Lower leg skin (tissue), 3 donors: ENCODE measurements around the gene DSCAML1.

ENCODE experiments used
- POLR2A ChIP-seq, 2 donors: fragments of 450-650 bp; IDR thresholded peaks; one replicate each; pipeline ENCODE4 v1.6.1; 2016 to 2017; ENCODE audit warnings: antibody characterized with exemption in 2 of 2, mild to moderate bottlenecking in 1 of 2, moderate library complexity in 1 of 2
- TF ChIP-seq, protein P1 (sequence below), 3 donors: fragments of 450-650 bp; IDR thresholded peaks; one replicate each; pipeline ENCODE4 v1.5.1; 2016; ENCODE audit warnings: antibody characterized with exemption in 3 of 3, mild to moderate bottlenecking in 3 of 3, moderate library complexity in 2 of 3

- TF ChIP-seq, protein P1, sequence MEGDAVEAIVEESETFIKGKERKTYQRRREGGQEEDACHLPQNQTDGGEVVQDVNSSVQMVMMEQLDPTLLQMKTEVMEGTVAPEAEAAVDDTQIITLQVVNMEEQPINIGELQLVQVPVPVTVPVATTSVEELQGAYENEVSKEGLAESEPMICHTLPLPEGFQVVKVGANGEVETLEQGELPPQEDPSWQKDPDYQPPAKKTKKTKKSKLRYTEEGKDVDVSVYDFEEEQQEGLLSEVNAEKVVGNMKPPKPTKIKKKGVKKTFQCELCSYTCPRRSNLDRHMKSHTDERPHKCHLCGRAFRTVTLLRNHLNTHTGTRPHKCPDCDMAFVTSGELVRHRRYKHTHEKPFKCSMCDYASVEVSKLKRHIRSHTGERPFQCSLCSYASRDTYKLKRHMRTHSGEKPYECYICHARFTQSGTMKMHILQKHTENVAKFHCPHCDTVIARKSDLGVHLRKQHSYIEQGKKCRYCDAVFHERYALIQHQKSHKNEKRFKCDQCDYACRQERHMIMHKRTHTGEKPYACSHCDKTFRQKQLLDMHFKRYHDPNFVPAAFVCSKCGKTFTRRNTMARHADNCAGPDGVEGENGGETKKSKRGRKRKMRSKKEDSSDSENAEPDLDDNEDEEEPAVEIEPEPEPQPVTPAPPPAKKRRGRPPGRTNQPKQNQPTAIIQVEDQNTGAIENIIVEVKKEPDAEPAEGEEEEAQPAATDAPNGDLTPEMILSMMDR (IDR thresholded peaks at IDR 0.05): no peak
- TF ChIP-seq POLR2A (IDR thresholded peaks at IDR 0.05): no peak
Measured at GRCh38 chr11:117421041-117421440, 376.0 kb downstream of the DSCAML1 start.
